GM12878 (cell line): Measurements from ENCODE around the gene ANO2.

ENCODE experiments used
- ATF2 ChIP-seq: IDR thresholded peaks from 2 replicates; pipeline ENCODE4 v1.6.1; 2012; ENCODE audit warnings: low read length, inconsistent platforms
- CTCF ChIP-seq, 3 experiments: IDR thresholded peaks in 2 of 3; conservative IDR thresholded peaks in 1 of 3; 2 replicates each; pipeline ENCODE4 v1.5.1; 2011; ENCODE audit warnings: low read depth in 3 of 3, low read length in 3 of 3, mild to moderate bottlenecking in 3 of 3, control low read depth in 2 of 3, moderate library complexity in 2 of 3, inconsistent platforms in 1 of 3, mixed read lengths in 1 of 3; ENCODE audit not compliant: control insufficient read depth in 2 of 3, insufficient read depth in 1 of 3; ENCODE audit errors: extremely low read depth in 1 of 3
- ETV6 ChIP-seq, 2 experiments: fragments of 450-650 bp in 1 of 2; IDR thresholded peaks in 1 of 2; conservative IDR thresholded peaks in 1 of 2; 2 replicates each; pipeline ENCODE4 v1.6.1; 2014; ENCODE audit warnings: antibody characterized with exemption in 1 of 2, borderline replicate concordance in 1 of 2, low read depth in 1 of 2, mild to moderate bottlenecking in 1 of 2, moderate library complexity in 1 of 2
- EZH2 ChIP-seq: IDR thresholded peaks from 2 replicates; pipeline ENCODE4 v1.6.1; 2012; ENCODE audit warnings: low read depth, mild to moderate bottlenecking, control low read depth, inconsistent platforms, low read length, borderline replicate concordance; ENCODE audit not compliant: control insufficient read depth
- FOXM1 ChIP-seq: IDR thresholded peaks from 2 replicates; pipeline ENCODE4 v1.6.1; 2012; ENCODE audit warnings: low read depth, mild to moderate bottlenecking, inconsistent platforms, low read length, moderate library complexity
- GABPA ChIP-seq: IDR thresholded peaks from 2 replicates; pipeline ENCODE4 v1.6.1; 2014; ENCODE audit warnings: antibody characterized with exemption, low read depth, mild to moderate bottlenecking, inconsistent platforms
- HDAC2 ChIP-seq: fragments of 200-600 bp; sonication (generic); IDR thresholded peaks from 2 replicates; pipeline ENCODE4 v1.6.1; 2017
- MYC ChIP-seq: IDR thresholded peaks from 2 replicates; pipeline ENCODE4 v1.6.1; 2011; ENCODE audit warnings: mild to moderate bottlenecking, low read length, moderate library complexity, inconsistent platforms; ENCODE audit not compliant: insufficient read depth, insufficient replicate concordance, insufficient read length, severe bottlenecking
- NR2C2 ChIP-seq: IDR thresholded peaks from 2 replicates; pipeline ENCODE4 v1.6.1; 2011; ENCODE audit warnings: borderline replicate concordance, low read depth; ENCODE audit not compliant: control insufficient read depth, insufficient read length
- POLR2A ChIP-seq: IDR thresholded peaks from 2 replicates; pipeline ENCODE4 v1.6.1; 2011; ENCODE audit warnings: low read depth, mild to moderate bottlenecking, low read length
- POLR2AphosphoS2 ChIP-seq: IDR thresholded peaks from 2 replicates; pipeline ENCODE4 v1.6.1; 2011; ENCODE audit warnings: low read depth, mild to moderate bottlenecking, low read length, improper control_type of control experiment, moderate library complexity
- PRDM15 ChIP-seq: fragments of 450-650 bp; formaldehyde crosslinking; IDR thresholded peaks from 2 replicates; pipeline ENCODE4 v1.4.0; 2020; ENCODE audit warnings: mild to moderate bottlenecking, moderate library complexity
- RAD51 ChIP-seq: fragments of 450-650 bp; IDR thresholded peaks from 2 replicates; pipeline ENCODE4 v1.6.1; 2016; ENCODE audit warnings: moderate library complexity, mild to moderate bottlenecking, inconsistent platforms

GRCh38 chr12:5535541-5535940 is 409.5 kb downstream of the ANO2 start:
- no peak for TF ChIP-seq GABPA
- TF ChIP-seq FOXM1: no peak
- no peak for TF ChIP-seq CTCF (IDR thresholded peaks at IDR 0.05 in 2 of 3, conservative IDR thresholded peaks at IDR 0.05 in 1 of 3; ENCODE audit: control insufficient read depth in 2 of 3, extremely low read depth in 1 of 3, insufficient read depth in 1 of 3, low read depth in 3 of 3, low read length in 3 of 3)
- no peak for TF ChIP-seq RAD51
- no peak for TF ChIP-seq ETV6 (conservative IDR thresholded peaks at IDR 0.05 in 1 of 2, IDR thresholded peaks at IDR 0.05 in 1 of 2; ENCODE audit: borderline replicate concordance in 1 of 2, low read depth in 1 of 2)
- no peak for TF ChIP-seq EZH2
- TF ChIP-seq HDAC2: no peak
- TF ChIP-seq PRDM15 (CRISPR knock-in tag): no peak
- TF ChIP-seq POLR2AphosphoS2: no peak
- TF ChIP-seq ATF2: no peak
- no peak for TF ChIP-seq POLR2A
- no peak for TF ChIP-seq NR2C2
- TF ChIP-seq MYC: no peak
